Measurements from ENCODE around the gene PACRG.

The PACRG gene

DNA sequence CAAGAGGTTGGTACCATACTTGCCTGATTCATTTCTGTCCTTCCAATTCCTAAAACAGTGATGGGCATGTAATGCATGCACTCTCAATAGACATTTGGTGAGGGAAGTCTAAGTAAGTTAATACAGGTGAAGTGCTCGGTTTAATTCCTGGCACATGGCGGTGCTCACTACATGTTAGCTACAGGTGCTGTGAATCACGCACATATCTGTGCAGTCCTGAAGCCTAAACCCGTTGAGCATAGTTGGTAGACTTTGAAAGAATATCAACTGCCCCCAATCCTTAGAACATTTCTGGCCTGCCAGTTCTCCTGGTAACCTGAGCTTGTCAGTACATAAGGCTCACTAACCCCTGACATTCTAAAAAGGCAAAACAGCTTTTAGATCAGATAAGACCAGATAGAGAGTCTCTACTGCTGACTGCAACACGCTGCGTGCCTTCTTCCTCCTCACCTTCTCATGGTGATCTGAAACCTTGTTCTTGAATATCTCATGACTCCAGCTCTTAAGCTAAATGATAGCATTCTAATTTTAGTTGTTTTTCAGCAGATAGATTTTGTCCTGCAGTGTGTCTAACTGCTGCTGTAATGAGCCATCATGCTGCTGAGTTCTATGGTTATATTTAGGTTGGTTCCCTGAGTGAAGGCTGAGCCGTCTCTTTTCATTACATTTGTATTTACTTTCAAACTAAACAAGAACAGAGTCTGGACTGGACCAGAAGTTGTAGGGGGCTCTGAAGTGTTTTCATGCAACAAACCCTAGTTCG, 358.3 kb downstream of the PACRG start:
- no peak for DNase-seq (ENCODE audit: low spot score)

- DNase-seq (ENCODE audit: low spot score), result no peak
Observed at GRCh38 chr6:163086624-163086920, 358.8 kb downstream of the PACRG start.

- DNase-seq (ENCODE audit: low spot score), result no peak
Observed at GRCh38 chr6:163087981-163088380, 360.2 kb downstream of the PACRG start.

- DNase-seq (ENCODE audit: low spot score), result no peak
Observed at GRCh38 chr6:163092876-163093275, 365.1 kb downstream of the PACRG start.

DNA sequence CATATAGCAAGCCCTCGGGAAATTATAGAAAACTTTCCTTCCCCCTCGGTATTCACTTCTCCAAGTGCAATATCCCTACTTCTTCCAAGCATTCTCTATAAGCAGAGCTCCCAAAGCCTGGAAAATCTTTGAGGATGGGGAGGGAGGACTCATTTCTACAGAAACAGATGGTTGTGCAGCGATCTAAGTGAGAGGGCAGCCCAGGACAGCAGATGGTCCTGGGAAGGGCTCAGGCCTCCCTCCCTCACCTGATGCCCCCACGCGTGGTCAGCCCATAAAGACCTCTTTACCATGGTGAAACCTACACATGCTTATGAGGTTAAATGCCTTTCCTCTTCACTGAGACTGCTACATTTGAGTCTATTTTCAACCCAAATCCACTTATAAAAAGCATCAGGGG, 367.1 kb downstream of the PACRG start:
- no peak for DNase-seq (ENCODE audit: low spot score)

DNA sequence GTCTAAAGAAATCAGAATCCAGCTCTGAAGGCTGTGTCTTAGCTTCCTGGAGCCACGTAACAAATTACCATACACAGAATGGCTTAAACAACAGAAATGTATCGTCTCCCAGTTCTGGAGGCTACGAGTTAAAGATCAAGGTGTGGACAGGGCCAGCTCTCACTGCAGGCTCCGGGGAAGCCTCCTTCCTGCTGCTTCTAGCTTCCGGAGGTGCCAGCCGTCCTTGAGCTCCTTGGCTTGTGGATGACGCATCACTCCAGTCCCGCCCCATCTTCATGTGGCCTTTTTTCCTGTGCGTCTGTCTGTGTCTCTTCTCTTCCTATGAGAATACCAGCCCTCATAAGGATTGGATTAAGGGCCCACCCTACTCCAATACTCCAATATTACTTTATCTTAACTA, 367.6 kb downstream of the PACRG start:
- no peak for DNase-seq (ENCODE audit: low spot score)

GRCh38 chr6:163098827-163099479, 371.2 kb downstream of the PACRG start:
- no peak for DNase-seq (ENCODE audit: low spot score)

DNA sequence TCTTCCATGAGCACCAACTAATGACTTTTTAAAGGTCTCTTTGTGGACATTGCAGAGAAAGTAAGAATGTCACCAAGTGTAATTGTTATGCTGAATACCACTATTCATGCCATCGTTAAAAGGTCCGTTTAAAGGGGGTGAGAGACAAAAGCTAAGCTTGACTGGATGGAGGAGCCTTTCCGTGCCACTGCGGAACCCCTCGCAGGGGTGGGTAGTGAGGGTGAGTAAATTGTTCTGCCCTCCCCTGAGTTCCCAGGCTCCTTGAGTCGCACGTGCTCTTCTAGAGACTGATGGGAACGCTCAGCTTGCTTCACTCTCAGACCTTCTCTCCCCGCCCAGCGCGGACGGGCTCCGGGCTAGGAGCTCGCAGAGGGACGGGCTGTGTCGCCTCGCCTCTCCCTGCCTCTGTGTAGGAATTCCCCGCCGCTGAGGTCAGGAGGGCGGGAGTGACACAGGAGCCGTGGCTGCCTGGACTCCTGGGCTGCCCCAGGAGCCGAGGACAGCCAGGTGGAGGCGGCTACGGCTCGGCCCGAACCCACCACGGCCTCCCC, 371.9 kb downstream of the PACRG start:
- DNase-seq (ENCODE audit: low spot score), result no peak

GRCh38 chr6:163100259-163100658, 372.5 kb downstream of the PACRG start:
- DNase-seq (ENCODE audit: low spot score), result no peak

DNA sequence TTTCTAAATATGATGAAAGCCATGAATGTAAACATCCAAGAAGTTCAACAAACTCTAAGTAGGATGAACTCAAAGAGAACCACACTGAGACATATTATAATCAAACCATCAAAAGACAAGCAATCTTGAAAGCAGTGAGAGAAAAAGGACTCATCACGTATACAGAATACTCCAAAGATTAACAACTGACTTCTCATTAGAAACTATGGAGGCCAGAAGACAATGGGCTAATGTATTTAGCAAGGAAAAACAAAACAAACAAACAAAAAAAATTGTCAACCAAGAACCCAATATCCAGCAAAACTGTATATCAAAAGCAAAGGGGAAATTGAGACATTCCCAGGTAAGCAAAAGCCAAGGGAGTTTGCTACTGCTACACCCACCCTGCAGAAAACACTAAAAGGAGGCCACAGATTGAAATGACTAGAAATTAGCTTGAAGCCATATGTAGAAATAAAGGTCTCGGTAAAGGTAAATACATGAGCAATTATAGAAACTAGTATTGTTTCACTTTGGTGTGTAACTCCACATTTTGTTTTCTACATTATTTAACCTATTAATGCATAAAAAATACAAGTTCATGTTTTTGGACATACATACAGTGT, 385.7 kb downstream of the PACRG start:
- no peak for DNase-seq (ENCODE audit: low spot score)

DNA sequence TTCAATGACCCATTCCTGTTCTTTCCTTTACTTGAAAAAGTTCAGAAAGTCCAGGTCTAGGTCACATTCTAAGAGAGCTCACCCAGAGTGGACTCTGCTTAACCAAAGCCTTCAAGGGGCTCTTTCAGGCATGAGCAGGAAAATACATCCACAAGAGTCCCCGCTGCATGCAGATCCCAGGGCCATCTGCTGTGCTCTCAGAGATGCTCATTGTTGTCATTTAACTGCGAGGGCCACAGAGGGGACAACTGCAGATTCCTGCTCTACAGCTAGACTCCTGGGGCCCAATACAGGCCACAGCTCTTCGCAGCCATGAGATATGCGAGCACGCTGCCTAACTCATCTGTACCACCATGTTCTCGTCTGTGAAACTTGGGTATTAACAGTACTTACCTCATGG, 391.2 kb downstream of the PACRG start:
- no peak for DNase-seq (ENCODE audit: low spot score)

GRCh38 chr6:163120223-163120622, 392.4 kb downstream of the PACRG start:
- DNase-seq (ENCODE audit: low spot score), result no peak

DNA sequence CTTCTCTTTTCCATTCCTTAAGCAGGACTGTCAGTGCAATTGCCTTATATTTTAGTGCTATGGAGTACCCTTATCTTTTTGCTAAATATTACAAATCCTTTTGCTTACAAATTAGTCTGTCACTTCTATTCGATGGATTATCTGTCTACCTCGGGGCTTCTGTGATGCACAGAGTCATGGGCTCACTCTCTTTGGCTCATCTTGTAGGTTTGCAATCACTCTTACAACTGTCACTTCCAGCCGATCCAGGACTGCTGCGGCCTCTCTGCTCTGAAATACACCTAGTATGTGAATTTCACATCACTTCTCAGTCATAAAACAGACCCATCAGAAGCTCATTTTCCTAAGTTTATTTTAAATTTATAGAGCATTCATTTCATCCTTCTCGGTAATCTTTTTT, 393.5 kb downstream of the PACRG start:
- DNase-seq (ENCODE audit: low spot score), result no peak

DNA sequence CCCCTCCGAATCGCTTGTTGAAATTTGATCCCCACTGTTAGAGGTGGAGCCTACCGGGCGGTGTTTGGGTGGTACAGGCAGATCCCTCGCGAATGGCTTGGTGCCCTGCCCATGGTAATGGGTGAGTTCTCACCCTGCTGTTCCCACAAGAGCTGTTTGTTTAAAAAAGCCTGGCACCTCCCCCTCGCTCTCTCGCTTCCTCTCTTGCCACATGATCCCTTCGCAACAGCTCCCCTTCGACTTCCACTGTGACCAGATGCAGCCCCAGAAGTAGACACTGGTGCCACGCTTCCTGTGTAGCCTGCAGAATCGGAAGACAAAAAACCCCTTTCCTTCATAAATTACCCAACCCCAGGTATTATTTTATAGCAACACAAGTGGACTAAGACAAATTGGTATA, 394.6 kb downstream of the PACRG start:
- DNase-seq (ENCODE audit: low spot score), result no peak

DNA sequence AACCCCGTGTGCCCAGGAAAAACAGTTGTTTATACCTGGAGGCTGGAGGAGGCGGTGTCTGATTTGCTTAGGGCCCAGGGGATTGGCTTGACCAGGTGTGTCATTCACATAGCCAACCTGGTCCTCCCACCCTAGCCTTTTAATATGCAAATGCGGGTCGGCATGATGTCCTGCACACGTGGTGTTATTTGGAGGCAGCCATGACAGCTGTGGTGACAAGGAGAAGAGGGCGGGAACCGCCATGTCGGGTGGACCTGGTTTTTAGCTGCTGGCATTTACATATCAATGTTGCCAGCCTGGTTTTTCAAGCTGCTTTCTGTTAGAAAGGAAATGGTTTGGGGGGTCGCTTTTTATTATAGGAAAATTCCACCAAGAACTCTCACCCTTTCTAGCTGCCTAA, 395.3 kb downstream of the PACRG start:
- no peak for DNase-seq (ENCODE audit: low spot score)

DNA sequence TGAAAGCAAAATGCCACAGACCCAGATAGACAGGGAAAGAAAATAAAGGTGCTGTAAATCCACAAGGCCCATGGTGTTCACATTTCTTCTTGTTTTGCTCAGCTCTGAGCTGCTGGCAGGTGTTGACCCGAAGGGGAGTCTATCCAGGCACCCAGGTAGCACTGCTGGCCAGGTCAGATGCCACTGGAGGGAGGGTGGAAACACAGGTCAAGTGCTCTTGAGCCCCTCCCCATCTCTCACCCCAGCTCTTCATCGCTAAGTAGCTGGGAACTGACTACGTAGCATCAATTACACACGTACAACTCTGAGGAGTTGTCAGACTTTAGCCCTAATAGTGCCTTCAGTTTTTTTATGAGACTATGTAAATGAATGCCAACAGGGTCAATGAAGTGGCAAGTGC, 399.0 kb downstream of the PACRG start:
- no peak for DNase-seq (ENCODE audit: low spot score)

GRCh38 chr6:163127587-163127986, 399.8 kb downstream of the PACRG start:
- no peak for DNase-seq (ENCODE audit: low spot score)

- DNase-seq (ENCODE audit: low spot score), result no peak
Observed at GRCh38 chr6:163128324-163128723, 400.6 kb downstream of the PACRG start.

DNA sequence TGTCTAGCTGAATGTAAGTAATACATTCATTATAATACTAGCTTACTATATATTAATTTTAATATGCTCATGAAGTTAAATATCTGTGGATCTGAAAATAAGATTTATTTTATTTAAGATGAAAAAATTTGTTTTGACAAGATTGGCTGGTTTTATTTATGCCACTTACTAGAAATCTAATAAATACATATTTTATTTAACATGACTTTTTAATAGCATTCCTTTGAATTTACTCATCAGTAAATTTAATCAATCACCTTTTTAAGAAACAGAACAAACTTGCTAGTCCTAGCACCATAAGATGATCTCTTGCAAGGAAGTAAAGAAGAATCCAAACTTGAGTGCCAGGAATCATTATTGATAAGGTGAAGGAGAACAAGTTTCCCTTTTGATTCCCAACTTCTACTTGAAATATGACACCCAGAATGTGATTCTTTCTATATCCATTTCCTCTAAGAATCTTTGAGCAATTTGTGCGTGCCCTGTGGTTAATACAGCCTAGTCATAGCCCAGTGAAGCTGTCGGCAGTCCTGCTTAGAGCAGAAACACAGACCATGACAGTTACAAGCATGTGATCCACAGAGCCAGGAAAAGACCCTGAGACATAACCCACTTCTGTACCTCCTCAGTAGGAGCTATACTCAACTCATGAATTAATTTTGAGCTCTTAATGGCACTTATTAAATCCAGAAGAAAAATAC, 404.4 kb downstream of the PACRG start:
- no peak for DNase-seq (ENCODE audit: low spot score)

DNA sequence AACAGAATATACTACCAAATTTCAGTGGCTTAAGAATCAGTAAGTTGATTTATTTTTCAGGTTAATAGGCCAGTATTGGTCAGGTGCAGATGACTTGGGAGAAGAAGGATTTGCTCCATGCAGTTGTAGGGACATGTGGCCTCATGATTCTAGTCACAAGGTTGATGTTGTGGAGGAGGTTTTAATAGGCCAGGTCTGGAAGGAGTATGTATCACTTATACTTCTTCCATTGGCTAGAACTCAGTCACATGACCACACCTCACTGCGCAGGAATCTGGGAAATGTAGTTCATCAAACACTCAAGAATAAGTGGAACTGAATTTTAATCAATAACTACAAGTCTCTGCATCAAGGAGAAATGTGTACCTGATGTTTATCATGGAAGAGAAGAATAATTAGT, 405.2 kb downstream of the PACRG start:
- no peak for DNase-seq (ENCODE audit: low spot score)

- DNase-seq (ENCODE audit: low spot score), result no peak
Observed at GRCh38 chr6:163133691-163134090, 405.9 kb downstream of the PACRG start.

GRCh38 chr6:163136681-163137397, 409.1 kb downstream of the PACRG start:
- no peak for DNase-seq (ENCODE audit: low spot score)

Data from ecto neural progenitor cell (in vitro differentiated cells).